Measurements from ENCODE around the gene IL1RAPL2.

Gene IL1RAPL2

DNA sequence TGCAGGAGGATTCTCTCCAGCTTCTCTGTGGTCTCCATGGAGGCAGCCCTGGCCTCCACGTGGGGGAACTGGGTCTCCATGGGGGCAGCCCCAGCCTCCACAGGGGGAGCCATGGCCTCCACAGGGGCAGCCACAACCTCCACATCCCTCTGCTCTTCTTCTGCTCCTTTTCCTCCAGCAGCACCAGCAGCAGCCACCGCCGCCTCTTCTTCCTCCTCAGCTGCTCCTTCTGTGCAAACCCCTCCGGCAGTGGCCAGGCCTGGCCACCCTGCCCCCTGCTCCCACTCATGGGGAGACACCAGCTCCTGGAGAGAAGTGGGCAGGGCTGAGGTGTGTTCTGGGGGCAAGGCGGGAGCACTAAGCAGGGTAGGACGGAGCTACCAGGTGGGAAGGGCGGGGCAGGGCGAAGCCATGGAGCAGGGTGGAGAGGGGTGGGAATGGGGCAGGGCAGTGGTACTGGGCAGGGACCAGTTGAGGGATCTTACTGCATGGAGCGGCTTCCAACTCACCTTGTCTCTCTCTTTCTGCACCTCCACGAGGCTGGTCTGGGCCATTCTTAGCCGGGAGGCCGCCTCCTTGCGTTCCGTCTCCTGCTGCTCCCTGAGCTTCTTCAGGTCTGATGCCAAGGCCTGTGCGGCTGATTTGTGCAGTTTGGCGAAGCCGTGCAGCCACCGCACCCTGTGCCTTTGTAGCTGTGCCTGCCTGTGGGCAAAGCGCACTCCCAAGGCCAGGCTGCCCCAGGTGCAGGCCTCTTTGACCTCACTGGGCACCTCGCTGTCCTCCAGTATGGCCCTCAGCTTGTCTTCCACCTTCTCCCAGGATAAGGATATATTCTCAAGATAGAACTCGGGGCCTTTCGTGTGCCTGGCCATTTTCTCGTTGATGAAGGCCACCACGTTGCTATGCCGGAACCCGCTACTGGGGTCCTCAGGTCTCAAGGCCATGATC lies 653.7 kb downstream of the IL1RAPL2 start:
- TF ChIP-seq, protein P1, sequence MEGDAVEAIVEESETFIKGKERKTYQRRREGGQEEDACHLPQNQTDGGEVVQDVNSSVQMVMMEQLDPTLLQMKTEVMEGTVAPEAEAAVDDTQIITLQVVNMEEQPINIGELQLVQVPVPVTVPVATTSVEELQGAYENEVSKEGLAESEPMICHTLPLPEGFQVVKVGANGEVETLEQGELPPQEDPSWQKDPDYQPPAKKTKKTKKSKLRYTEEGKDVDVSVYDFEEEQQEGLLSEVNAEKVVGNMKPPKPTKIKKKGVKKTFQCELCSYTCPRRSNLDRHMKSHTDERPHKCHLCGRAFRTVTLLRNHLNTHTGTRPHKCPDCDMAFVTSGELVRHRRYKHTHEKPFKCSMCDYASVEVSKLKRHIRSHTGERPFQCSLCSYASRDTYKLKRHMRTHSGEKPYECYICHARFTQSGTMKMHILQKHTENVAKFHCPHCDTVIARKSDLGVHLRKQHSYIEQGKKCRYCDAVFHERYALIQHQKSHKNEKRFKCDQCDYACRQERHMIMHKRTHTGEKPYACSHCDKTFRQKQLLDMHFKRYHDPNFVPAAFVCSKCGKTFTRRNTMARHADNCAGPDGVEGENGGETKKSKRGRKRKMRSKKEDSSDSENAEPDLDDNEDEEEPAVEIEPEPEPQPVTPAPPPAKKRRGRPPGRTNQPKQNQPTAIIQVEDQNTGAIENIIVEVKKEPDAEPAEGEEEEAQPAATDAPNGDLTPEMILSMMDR (IDR thresholded peaks at IDR 0.05; ENCODE audit: low read depth, low read length, missing control alignments), result no peak
- Histone ChIP-seq H3K27me3 (replicated peaks) (no peaks in the 10 kb centered on the region), H3K36me3 (replicated peaks) (no peaks in the 10 kb centered on the region), H3K27ac (no peak overlapping the region), H3K4me3 (ENCODE audit: low read depth, low read length) (no peak overlapping the region)
- no peak for DNase-seq
- in situ Hi-C loops (cut with HindIII; ENCODE audit: low pct_ligation_motif_present, low sequenced_read_pairs), result no loop called here

DNA sequence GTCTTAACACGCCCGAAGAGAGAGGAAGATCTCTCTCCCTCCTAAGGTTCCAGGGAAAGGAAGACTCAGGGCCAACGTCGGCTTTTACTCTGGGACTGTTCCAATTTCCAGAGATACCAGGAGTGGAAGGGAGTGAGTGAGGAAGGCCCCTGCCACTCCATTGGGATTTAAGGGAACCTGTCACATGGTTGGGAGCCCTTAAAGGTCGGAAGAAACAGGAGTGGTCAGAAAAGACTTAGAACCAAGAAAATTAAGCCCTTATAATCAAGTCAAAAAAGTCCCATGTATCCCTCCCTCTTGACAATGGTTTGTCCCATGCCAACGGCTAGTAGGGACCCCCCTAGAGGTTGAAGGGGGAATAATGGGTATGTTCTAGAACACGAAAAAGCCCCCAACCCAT lies 654.6 kb downstream of the IL1RAPL2 start, which contains the start of gene TEX13A:
TSS of gene TEX13A (minus strand) at position 59 of the 400 bp plus-strand sequence. CDS start 297 bp downstream, outside the sequence.
- in situ Hi-C loops (cut with HindIII; ENCODE audit: low pct_ligation_motif_present, low sequenced_read_pairs), result no loop called here
- Histone ChIP-seq H3K27me3 (replicated peaks) (no peaks in the 10 kb centered on the region), H3K4me3 (ENCODE audit: low read depth, low read length) (no peak within 1 kb of the TSS), H3K36me3 (replicated peaks) (no peaks in the 10 kb centered on the region), H3K27ac (no peak within 1 kb of the TSS)
- DNase-seq, result no peak
- TF ChIP-seq, protein P1 (IDR thresholded peaks at IDR 0.05; ENCODE audit: low read depth, low read length, missing control alignments), result no peak

DNA sequence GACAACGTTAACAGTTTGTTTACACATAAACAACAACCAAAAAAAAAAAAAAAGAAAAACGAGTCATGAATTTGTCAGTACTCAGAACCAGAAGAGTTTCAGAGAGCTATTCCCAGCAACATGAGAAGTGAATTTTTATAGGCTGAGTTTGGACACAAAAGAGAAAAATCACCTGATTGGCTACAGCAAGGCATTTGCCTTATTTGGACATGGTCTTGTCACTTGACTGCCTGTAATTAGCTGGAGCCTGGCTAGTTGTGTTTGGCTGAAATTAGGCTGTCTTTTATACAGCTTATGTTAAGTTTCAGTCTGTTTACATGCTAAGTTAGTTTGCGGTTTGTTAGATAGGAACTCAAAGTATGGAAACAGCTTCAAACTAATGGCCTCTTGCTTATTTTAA lies 655.4 kb downstream of the IL1RAPL2 start:
- in situ Hi-C loops (cut with HindIII; ENCODE audit: low pct_ligation_motif_present, low sequenced_read_pairs), result no loop called here
- DNase-seq, result no peak
- H3K27me3 ChIP-seq (replicated peaks), result no peaks in the 10 kb centered on the region
- H3K4me3 ChIP-seq (ENCODE audit: low read depth, low read length), result no peak overlapping the region
- H3K27ac ChIP-seq, result no peak overlapping the region
- TF ChIP-seq, protein P1 (IDR thresholded peaks at IDR 0.05; ENCODE audit: low read depth, low read length, missing control alignments), result no peak
- H3K36me3 ChIP-seq (replicated peaks), result no peaks in the 10 kb centered on the region

DNA sequence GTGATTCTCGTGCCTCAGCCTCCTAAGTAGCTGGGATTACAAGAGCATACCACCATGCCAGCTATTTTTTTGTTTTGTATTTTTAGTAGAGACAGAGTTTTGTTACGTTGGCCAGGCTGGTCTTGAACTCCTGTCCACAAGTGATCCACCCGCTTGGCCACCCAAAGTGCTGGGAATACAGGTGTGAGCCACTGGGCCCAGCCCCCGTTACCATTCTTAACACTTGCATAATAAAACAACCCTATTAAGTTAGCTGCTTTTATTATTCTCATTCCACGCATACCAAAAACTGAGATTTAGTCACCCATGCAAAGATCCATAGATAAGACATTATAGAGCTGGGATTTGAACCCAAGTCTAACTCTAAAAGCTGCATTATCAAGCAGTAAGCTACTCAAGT lies 660.5 kb downstream of the IL1RAPL2 start:
- H3K27me3 ChIP-seq (replicated peaks), result no peaks in the 10 kb centered on the region
- no peaks in the 10 kb centered on the region for H3K36me3 ChIP-seq (replicated peaks)
- no peak overlapping the region for H3K27ac ChIP-seq
- no peak overlapping the region for H3K4me3 ChIP-seq (ENCODE audit: low read depth, low read length)
- no peak for DNase-seq
- in situ Hi-C loops (cut with HindIII; ENCODE audit: low pct_ligation_motif_present, low sequenced_read_pairs), result no loop called here
- TF ChIP-seq, protein P1 (IDR thresholded peaks at IDR 0.05; ENCODE audit: low read depth, low read length, missing control alignments), result no peak

DNA sequence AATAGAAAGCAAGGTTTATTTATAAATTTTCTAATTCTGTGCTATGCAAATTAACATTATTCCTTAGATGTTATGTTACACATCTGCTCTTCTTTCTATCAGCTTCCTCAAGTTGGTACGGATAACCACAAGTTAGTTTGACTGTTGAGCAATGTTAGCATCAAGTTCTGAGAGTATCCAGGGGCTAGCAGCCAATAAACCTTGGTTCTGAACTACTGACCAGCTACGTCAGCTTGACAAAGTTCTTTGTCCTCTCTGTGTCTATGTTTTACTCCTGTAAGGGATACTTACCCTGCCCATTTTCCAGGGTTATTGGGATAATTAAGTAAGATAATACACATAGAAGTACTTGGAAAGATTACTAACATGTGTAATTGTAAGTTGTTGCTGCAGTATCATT lies 662.6 kb downstream of the IL1RAPL2 start:
- no peaks in the 10 kb centered on the region for H3K27me3 ChIP-seq (replicated peaks)
- no peaks in the 10 kb centered on the region for H3K36me3 ChIP-seq (replicated peaks)
- H3K4me3 ChIP-seq (ENCODE audit: low read depth, low read length), result no peak overlapping the region
- in situ Hi-C loops (cut with HindIII; ENCODE audit: low pct_ligation_motif_present, low sequenced_read_pairs), result no loop called here
- TF ChIP-seq, protein P1 (IDR thresholded peaks at IDR 0.05; ENCODE audit: low read depth, low read length, missing control alignments), result no peak
- DNase-seq, result no peak
- no peak overlapping the region for H3K27ac ChIP-seq
